Bronchial epithelial cell (primary cell): ENCODE results near the gene AK8. TPM values are rescaled to one million over a fixed set of nuclear protein-coding genes. Genes with fewer than 3 reads are reported as not detected.

Experiments used
- DNase-seq: peaks from one replicate; pipeline ENCODE4 v3.0.0-alpha.2; 2010; ENCODE audit warnings: low read depth
- FAIRE-seq: peaks from 2 replicates; lab custom pipeline; 2011; peaks lifted over from hg19 to GRCh38; lab: Jason Lieb, UNC
- H3K27me3 ChIP-seq: 2 replicates; pipeline ENCODE4 v1.5.1; 2011; ENCODE audit warnings: low read length; ENCODE audit not compliant: control insufficient read depth, insufficient read depth
- H3K36me3 ChIP-seq: 2 replicates; pipeline ENCODE4 v1.5.1; 2011; ENCODE audit warnings: low read length; ENCODE audit not compliant: control insufficient read depth, insufficient read depth
- H3K4me3 ChIP-seq: 2 replicates; pipeline ENCODE4 v1.5.1; 2011; ENCODE audit warnings: mild to moderate bottlenecking, low read depth, low read length, control low read depth
- CTCF ChIP-seq: IDR thresholded peaks from 2 replicates; pipeline ENCODE4 v1.5.1; 2011; ENCODE audit warnings: mild to moderate bottlenecking, moderate library complexity, low read length, control low read depth, inconsistent platforms; ENCODE audit not compliant: insufficient read depth, severe bottlenecking
- total RNA-seq: library from RNA; depleted of rRNA; stranded (reverse); fragments of >200 nt; gene quantifications from 2 replicates; pipeline ENCODE4 v1.2.1, GENCODE V29; 2014

The AK8 gene
- total RNA-seq, 1 donor from 2014 or later, result not detected

- Histone ChIP-seq H3K4me3 (no peak overlapping the region), H3K27me3 (peaks cover 4% of the 10 kb centered on the region), H3K36me3 (no peaks in the 10 kb centered on the region)
- DNase-seq, result no peak
- no peak for TF ChIP-seq CTCF
- no peak for FAIRE-seq
Measured at GRCh38 chr9:132846109-132846917, 31.8 kb downstream of the AK8 start.

GRCh38 chr9:132842124-132843044 lies 35.7 kb downstream of the AK8 start:
- peaks cover 4% of the 10 kb centered on the region for H3K27me3 ChIP-seq
- no peak for TF ChIP-seq CTCF
- no peak overlapping the region for H3K4me3 ChIP-seq
- no peak for FAIRE-seq
- DNase-seq, result no peak
- H3K36me3 ChIP-seq, result no peaks in the 10 kb centered on the region

GRCh38 chr9:132840980-132841379 lies 37.1 kb downstream of the AK8 start:
- Histone ChIP-seq H3K27me3 (peaks cover 4% of the 10 kb centered on the region), H3K4me3 (no peak overlapping the region), H3K36me3 (no peaks in the 10 kb centered on the region)
- FAIRE-seq, result no peak
- DNase-seq, result no peak
- no peak for TF ChIP-seq CTCF

DNA sequence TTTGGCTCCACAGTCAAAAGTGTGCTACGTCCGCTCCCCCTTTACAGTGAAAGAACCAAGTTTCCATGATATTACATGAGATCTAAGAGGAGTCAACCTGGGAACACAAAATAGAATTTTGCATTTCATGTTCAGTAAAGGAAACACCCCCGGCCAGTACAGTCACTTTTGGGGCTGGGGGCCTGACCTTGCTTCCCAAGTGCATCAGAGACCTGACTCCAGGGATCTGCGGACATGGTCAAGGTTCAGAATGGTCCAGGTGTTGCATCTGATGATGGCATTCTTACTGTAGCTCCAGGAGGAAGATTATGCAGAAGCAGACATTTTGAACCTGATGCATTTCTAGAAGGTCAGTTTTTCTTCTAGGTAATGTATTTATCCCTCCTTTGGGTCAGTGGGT lies 39.8 kb downstream of the AK8 start:
- no peak overlapping the region for H3K4me3 ChIP-seq
- no peak for TF ChIP-seq CTCF
- peaks cover 4% of the 10 kb centered on the region for H3K27me3 ChIP-seq
- FAIRE-seq (no peak), DNase-seq (no peak)
- no peaks in the 10 kb centered on the region for H3K36me3 ChIP-seq

DNA sequence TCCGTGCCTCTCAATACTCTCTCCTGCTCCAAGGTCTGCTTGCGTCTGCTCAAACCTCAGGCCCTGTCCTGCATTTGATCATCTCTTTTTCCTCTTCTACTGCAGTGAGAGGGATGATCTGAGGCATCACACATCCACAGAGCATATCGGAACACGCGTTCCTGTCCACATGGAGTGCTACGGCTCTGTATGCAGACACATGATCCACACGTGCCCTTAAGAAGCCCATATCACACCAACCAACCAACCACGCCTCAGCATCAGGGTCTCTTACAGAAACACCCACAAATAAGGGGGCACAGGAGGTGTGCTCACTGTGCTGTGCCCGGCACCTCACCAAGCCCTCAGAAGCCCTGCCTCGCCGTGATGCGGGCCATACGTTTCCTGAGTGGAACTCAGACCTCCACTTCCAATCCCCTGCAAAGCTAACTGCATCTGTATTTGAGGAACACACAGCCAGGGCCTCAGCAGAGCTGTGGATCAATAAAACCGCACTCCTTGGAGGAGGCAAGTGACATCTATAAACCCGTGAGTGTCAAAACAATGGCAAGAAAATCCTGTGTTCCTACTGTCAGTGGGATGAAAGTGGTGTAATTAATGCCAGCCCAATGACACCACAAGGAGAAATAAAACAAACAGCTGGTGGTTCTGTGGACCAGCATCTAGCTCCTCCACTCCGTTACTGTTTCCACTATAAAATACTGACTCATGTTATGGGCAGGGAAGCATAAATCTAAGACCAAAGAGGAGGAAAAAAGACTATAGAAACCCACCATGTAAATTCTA lies 40.4 kb downstream of the AK8 start:
- peaks cover 3% of the 10 kb centered on the region for H3K27me3 ChIP-seq
- DNase-seq, result no peak
- no peak for TF ChIP-seq CTCF
- H3K4me3 ChIP-seq, result no peak overlapping the region
- H3K36me3 ChIP-seq, result no peaks in the 10 kb centered on the region
- FAIRE-seq, result no peak
